Activated T-cell treated with anti-CD3 and anti-CD28 coated beads, Interleukin-2, amount 50 U/mL, for 1 hour (primary cell): Measurements from ENCODE around the gene POU6F2.
"Not testable (repeated sequence)": the region's sequence is repeated elsewhere in the genome, so short reads cannot be mapped to it uniquely, and the experiment has no call there.

ENCODE experiments used
- DNase-seq: peaks from one replicate; pipeline ENCODE4 v3.0.0-alpha.2; 2020

The POU6F2 gene

GRCh38 chr7:39313974-39314373 lies 336.3 kb downstream of the POU6F2 start:
- no peak for DNase-seq

GRCh38 chr7:39317107-39317506 lies 339.4 kb downstream of the POU6F2 start:
- DNase-seq: no peak

- no peak for DNase-seq
Measured at GRCh38 chr7:39317896-39318295, 340.2 kb downstream of the POU6F2 start.

- no peak for DNase-seq
Measured at GRCh38 chr7:39321245-39321644, 343.5 kb downstream of the POU6F2 start.

- no peak for DNase-seq
Measured at GRCh38 chr7:39321909-39322498, 344.3 kb downstream of the POU6F2 start.

GRCh38 chr7:39324139-39324760 lies 346.5 kb downstream of the POU6F2 start:
- no peak for DNase-seq

GRCh38 chr7:39331607-39332006 lies 353.9 kb downstream of the POU6F2 start:
- DNase-seq: not testable (repeated sequence)

GRCh38 chr7:39332142-39332541 lies 354.4 kb downstream of the POU6F2 start:
- no peak for DNase-seq

- no peak for DNase-seq
Measured at GRCh38 chr7:39333701-39334100, 356.0 kb downstream of the POU6F2 start.

- DNase-seq: no peak
Measured at GRCh38 chr7:39336442-39336841, 358.7 kb downstream of the POU6F2 start.

GRCh38 chr7:39338716-39339115 lies 361.0 kb downstream of the POU6F2 start:
- no peak for DNase-seq

GRCh38 chr7:39339591-39339990 lies 361.9 kb downstream of the POU6F2 start:
- DNase-seq: no peak

GRCh38 chr7:39341083-39341482 lies 363.4 kb downstream of the POU6F2 start:
- no peak for DNase-seq

- no peak for DNase-seq
Measured at GRCh38 chr7:39342763-39343162, 365.1 kb downstream of the POU6F2 start.

GRCh38 chr7:39349452-39350123 lies 371.9 kb downstream of the POU6F2 start:
- no peak for DNase-seq

- no peak for DNase-seq
Measured at GRCh38 chr7:39353615-39354376, 376.1 kb downstream of the POU6F2 start.

GRCh38 chr7:39355664-39356063 lies 378.0 kb downstream of the POU6F2 start:
- no peak for DNase-seq

- no peak for DNase-seq
Measured at GRCh38 chr7:39356172-39356925, 378.6 kb downstream of the POU6F2 start.

GRCh38 chr7:39357648-39358047 lies 379.9 kb downstream of the POU6F2 start:
- DNase-seq: no peak

- DNase-seq: no peak
Measured at GRCh38 chr7:39360038-39360437, 382.3 kb downstream of the POU6F2 start.

- DNase-seq: no peak
Measured at GRCh38 chr7:39360766-39361165, 383.1 kb downstream of the POU6F2 start.

GRCh38 chr7:39365751-39366295 lies 388.1 kb downstream of the POU6F2 start:
- no peak for DNase-seq

- no peak for DNase-seq
Measured at GRCh38 chr7:39367451-39367850, 389.7 kb downstream of the POU6F2 start.
